GM10248 (cell line): ENCODE results near the gene DHPS.
"Not testable (repeated sequence)": the region's sequence is repeated elsewhere in the genome, so short reads cannot be mapped to it uniquely, and the experiment has no call there.

Source experiments
- CTCF ChIA-PET: fragments of 300-600 bp; sonication (Branson Sonifier 250); formaldehyde crosslinking; extraction: SDS; loops from one replicate; lab custom pipeline; 2021; ENCODE audit warnings: antibody characterized with exemption; lab: Yijun Ruan, JAX
- POLR2A ChIA-PET: fragments of 350-650 bp; sonication (Branson Sonifier 250); formaldehyde crosslinking; extraction: SDS; loops from one replicate; lab custom pipeline; 2020; ENCODE audit warnings: antibody characterized with exemption; lab: Yijun Ruan, JAX
- DNase-seq: peaks from one replicate; pipeline ENCODE4 v3.0.0; 2012; ENCODE audit errors: extremely low spot score
- TF ChIP-seq, protein P1 (sequence below): IDR thresholded peaks from 2 replicates; pipeline ENCODE4 v1.5.1; 2012; ENCODE audit warnings: mild to moderate bottlenecking, low read depth; ENCODE audit errors: extremely low read depth, missing control alignments, control extremely low read depth

The DHPS gene

DNA sequence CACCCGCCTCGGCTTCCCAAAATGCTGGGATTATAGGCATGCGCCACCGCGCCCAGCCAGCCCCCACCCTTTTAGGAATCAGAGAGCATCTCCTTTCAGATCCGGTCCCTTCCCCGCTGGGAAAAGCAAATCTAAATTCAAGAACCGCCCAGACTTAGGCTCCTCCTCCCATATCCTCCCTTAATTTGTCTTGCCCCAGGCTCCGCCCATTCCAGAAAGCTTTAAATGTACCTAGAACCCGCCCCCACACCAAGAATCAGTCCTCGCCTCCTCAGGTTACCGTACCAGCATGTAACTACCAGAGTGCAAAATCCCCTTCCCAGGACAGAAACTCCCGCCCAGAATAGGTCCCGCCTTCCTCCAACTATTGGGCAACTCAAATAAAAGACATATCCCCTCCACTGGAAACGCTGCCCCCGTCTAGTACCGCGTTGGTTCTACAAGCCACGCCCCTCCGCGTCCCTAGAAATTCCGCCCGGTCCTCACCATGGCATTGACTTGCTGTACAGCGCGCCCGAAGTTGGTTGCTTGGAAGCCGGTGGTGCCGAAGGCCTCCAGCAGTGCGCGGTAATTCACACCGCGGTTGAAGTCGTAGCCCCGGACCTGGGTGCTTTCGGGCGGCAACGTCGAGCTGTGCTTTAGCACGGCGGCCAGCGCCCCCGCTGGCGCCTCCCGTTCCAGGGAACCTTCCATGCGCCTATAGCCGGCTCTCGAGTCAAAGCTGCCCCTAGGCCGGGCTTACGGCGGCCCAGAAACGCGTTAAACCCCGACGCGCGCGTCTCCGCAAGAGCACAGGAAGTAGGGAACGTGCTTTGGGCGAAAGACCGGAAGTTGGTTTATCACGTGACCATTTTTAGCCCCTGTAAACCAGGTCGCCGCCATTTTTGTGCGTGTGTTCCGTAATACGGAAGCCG is at the start of gene DHPS:
DHPS (minus strand) TSS at position 807 of the 914 bp plus-strand sequence; CDS start at position 693, 114 bp downstream.
- POLR2A ChIA-PET, result interaction anchor here (0.6 to 1.4 kb wide), 9 partner anchors 9 to 1403 kb away, joined by 3 to 17 read pairs (median 4); partner anchors contain the start of genes MAN2B1, TNPO2 and WDR83
- TF ChIP-seq, protein P1, sequence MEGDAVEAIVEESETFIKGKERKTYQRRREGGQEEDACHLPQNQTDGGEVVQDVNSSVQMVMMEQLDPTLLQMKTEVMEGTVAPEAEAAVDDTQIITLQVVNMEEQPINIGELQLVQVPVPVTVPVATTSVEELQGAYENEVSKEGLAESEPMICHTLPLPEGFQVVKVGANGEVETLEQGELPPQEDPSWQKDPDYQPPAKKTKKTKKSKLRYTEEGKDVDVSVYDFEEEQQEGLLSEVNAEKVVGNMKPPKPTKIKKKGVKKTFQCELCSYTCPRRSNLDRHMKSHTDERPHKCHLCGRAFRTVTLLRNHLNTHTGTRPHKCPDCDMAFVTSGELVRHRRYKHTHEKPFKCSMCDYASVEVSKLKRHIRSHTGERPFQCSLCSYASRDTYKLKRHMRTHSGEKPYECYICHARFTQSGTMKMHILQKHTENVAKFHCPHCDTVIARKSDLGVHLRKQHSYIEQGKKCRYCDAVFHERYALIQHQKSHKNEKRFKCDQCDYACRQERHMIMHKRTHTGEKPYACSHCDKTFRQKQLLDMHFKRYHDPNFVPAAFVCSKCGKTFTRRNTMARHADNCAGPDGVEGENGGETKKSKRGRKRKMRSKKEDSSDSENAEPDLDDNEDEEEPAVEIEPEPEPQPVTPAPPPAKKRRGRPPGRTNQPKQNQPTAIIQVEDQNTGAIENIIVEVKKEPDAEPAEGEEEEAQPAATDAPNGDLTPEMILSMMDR, result no peak
- CTCF ChIA-PET, result interaction anchor here (1.1 to 2.9 kb wide), 8 partner anchors 9 to 590 kb away, joined by 3 to 14 read pairs (median 4); no protein-coding TSS in a partner anchor
- DNase-seq, result peak; percentile 93

GRCh38 chr19:12731337-12731736 is 49.7 kb upstream of the DHPS start:
- DNase-seq, result no peak
- CTCF ChIA-PET, result interaction anchor here (0.9 to 3.8 kb wide), 2 partner anchors 14 to 26 kb away, joined by 3 to 17 read pairs; no protein-coding TSS in a partner anchor
- POLR2A ChIA-PET, result interaction anchor here (1.5 kb wide), 1 partner anchor 60 kb away, joined by 3 read pairs; the partner anchor contains the start of gene JUNB
- TF ChIP-seq, protein P1, result no peak

DNA sequence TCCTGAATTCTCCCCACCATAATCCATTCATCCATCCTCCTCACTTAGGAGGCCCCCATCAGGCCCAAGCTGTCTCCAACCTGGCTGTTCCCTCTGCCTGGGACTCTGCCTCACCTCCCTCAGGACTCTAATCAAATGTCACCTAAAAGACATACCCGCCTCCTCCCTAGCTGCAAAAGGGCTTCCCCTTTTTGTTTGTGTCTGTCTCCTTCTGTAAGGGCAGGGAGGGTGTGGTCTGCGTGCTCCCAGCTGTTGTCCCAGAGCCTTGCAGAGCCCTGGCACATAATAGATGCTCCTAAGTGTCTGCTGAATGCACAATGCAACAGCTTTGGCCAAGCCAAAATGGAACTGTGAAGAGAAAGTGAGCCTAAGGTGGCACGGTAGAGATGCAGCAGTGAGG is 48.4 kb upstream of the DHPS start:
- DNase-seq, result no peak
- TF ChIP-seq, protein P1, result no peak
- CTCF ChIA-PET, result interaction anchor here (1.1 kb wide), 1 partner anchor 30 kb away, joined by 3 read pairs; no protein-coding TSS in a partner anchor
- POLR2A ChIA-PET, result interaction anchor here (1.5 kb wide), 1 partner anchor 61 kb away, joined by 3 read pairs; the partner anchor contains the start of gene JUNB

DNA sequence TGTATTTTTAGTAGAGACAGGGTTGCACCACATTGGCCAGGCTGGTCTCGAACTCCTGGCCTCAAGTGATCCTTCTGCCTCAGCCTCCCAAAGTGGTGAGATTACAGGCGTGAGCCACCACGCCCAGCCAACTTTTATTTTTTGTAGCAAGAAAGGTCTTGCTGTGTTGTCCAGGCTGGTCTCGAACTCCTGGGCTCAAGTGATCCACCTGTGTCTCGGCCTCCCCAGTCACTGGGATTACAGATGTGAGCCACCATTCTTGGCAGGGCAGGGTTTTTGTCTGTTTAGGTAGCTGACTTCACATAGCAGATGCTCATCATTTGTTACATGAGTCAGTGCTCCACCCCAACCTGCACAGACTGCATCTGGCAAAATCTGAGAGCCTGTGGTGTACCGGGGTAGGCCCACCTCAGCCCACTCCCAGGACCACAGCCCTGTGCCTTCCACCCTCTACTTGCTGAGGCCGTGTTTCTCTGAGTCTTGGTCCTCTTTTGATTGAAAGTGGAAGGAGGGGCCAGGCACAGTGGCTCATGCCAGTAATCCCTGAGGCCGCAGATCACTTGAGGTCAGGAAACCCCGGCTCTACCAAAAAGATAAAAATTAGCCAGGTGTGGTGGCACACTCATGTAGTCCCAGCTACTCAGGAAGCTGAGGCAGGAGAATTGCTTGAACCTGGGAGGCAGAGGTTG is 46.2 kb upstream of the DHPS start:
- POLR2A ChIA-PET, result interaction anchor here (1.1 kb wide), 1 partner anchor 11 kb away, joined by 3 read pairs; no protein-coding TSS in a partner anchor
- TF ChIP-seq, protein P1, result no peak
- CTCF ChIA-PET, result interaction anchor here (0.9 to 1.3 kb wide), 4 partner anchors 10 to 68 kb away, joined by 3 to 5 read pairs (median 4); no protein-coding TSS in a partner anchor
- no peak for DNase-seq

- no peak for DNase-seq
- POLR2A ChIA-PET, result no interaction called here
- CTCF ChIA-PET, result interaction anchor here (0.9 to 1.8 kb wide), 6 partner anchors 10 to 69 kb away, joined by 3 to 5 read pairs (median 4); no protein-coding TSS in a partner anchor
- TF ChIP-seq, protein P1, result no peak
Observed at GRCh38 chr19:12726988-12727316, 45.3 kb upstream of the DHPS start.

GRCh38 chr19:12725612-12726011 is 43.9 kb upstream of the DHPS start:
- POLR2A ChIA-PET, result interaction anchor here (0.7 to 1.4 kb wide), 2 partner anchors 11 to 147 kb away, joined by 3 to 5 read pairs; no protein-coding TSS in a partner anchor
- CTCF ChIA-PET, result interaction anchor here (1.4 to 3.5 kb wide), 3 partner anchors 8 to 49 kb away, joined by 3 to 19 read pairs (median 5); no protein-coding TSS in a partner anchor
- DNase-seq, result not testable (repeated sequence)
